ENCODE data around the gene ERN1. TPM values are rescaled to one million over a fixed set of nuclear protein-coding genes. Genes with fewer than 3 reads are reported as not detected.

Gene ERN1
- total RNA-seq, 4 donors from 2014 or later = 7.8 to 29.2 (median 12.8) TPM

GRCh38 chr17:64164596-64165285 lies 34.8 kb upstream of the ERN1 start:
- H3K27ac ChIP-seq = no peak overlapping the region
- in situ Hi-C loops (cut with MboI; ENCODE audit: low pct_ligation_motif_present in 1 of 4, low pct_unique_long_range_greater_than_20kb in 1 of 4, low sequenced_read_pairs in 3 of 4) = loop anchor here in 2 of 4 donors (25.0 kb wide), 2 partner anchors 98 to 123 kb away; partner anchors contain the start of gene TEX2 (in 1 of the 2)
- no peak overlapping the region for H3K4me3 ChIP-seq
- DNase-seq = no peak
- H3K36me3 ChIP-seq = peaks cover 0 to 6% (median 0%) of the 10 kb centered on the region in 4 donors
- H3K27me3 ChIP-seq = no peaks in the 10 kb centered on the region
- no peaks in the 10 kb centered on the region for H3K4me1 ChIP-seq
- intact Hi-C loops (cut with DNase I; ENCODE audit: low total_unique reads) = no loop called here
- no peak for TF ChIP-seq EP300 (IDR thresholded peaks at IDR 0.05; ENCODE audit: low read depth)
- 90 to 95% methylated on average over 2 to 6 of the region's 6 CpGs for WGBS, 2 donors (ENCODE audit: low coverage in 1 of 2)
- H3K9me3 ChIP-seq = no peaks in the 10 kb centered on the region

- no peak for DNase-seq
- no peaks in the 10 kb centered on the region for H3K27me3 ChIP-seq
- no peaks in the 10 kb centered on the region for H3K4me1 ChIP-seq
- no peaks in the 10 kb centered on the region for H3K9me3 ChIP-seq
- no peak overlapping the region for H3K4me3 ChIP-seq
- TF ChIP-seq CTCF (IDR thresholded peaks at IDR 0.05) (no peak), EP300 (IDR thresholded peaks at IDR 0.05; ENCODE audit: low read depth) (no peak)
- H3K36me3 ChIP-seq = peaks cover 0 to 6% (median 0%) of the 10 kb centered on the region in 4 donors
- in situ Hi-C loops (cut with MboI; ENCODE audit: low pct_ligation_motif_present in 1 of 4, low pct_unique_long_range_greater_than_20kb in 1 of 4, low sequenced_read_pairs in 3 of 4) = loop anchor here in 2 of 4 donors (25.0 kb wide), 2 partner anchors 99 to 124 kb away; partner anchors contain the start of gene TEX2 (in 1 of the 2)
- WGBS, 2 donors (ENCODE audit: low coverage in 1 of 2) = 94 to 95% methylated on average over 4 to 6 of the region's 6 CpGs
- intact Hi-C loops (cut with DNase I; ENCODE audit: low total_unique reads) = no loop called here
- H3K27ac ChIP-seq = no peak overlapping the region
Observed at GRCh38 chr17:64163468-64163867, 33.5 kb upstream of the ERN1 start.

DNA sequence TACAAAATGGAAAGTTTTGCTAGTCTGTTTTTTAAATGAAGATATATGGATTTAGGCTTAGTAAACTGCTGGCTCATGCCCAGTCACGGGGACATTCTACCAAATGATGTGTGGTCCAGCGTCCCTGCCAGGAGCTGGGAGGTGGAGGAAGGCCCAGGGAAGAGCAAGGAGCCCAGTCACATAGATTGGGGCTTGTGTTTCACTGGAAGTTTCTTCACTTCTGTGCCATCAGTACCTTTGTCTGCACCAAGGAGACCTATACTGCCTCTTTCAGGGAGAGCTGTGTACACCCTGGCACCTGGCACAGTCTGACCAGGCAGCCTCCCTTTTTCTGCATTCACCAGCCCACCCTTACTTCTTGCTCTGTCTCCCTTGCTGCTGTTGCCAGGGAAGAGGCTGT lies 32.6 kb upstream of the ERN1 start:
- TF ChIP-seq EP300 (IDR thresholded peaks at IDR 0.05; ENCODE audit: low read depth) (no peak), POLR2A (IDR thresholded peaks at IDR 0.05) (no peak), POLR2AphosphoS5 (IDR thresholded peaks at IDR 0.05) (no peak), CTCF (IDR thresholded peaks at IDR 0.05) (no peak)
- peaks cover 0 to 6% (median 0%) of the 10 kb centered on the region in 4 donors for H3K36me3 ChIP-seq
- no peaks in the 10 kb centered on the region for H3K9me3 ChIP-seq
- no peak for DNase-seq
- intact Hi-C loops (cut with DNase I; ENCODE audit: low total_unique reads) = no loop called here
- WGBS, 2 donors (ENCODE audit: low coverage in 1 of 2) = 89 to 92% methylated on average over 2 of the region's 2 CpGs
- H3K27me3 ChIP-seq = no peaks in the 10 kb centered on the region
- in situ Hi-C loops (cut with MboI; ENCODE audit: low pct_ligation_motif_present in 1 of 4, low pct_unique_long_range_greater_than_20kb in 1 of 4, low sequenced_read_pairs in 3 of 4) = loop anchor here in 2 of 4 donors (25.0 kb wide), 2 partner anchors 100 to 125 kb away; partner anchors contain the start of gene TEX2 (in 1 of the 2)
- H3K4me3 ChIP-seq = no peak overlapping the region
- H3K27ac ChIP-seq = no peak overlapping the region
- no peaks in the 10 kb centered on the region for H3K4me1 ChIP-seq

DNA sequence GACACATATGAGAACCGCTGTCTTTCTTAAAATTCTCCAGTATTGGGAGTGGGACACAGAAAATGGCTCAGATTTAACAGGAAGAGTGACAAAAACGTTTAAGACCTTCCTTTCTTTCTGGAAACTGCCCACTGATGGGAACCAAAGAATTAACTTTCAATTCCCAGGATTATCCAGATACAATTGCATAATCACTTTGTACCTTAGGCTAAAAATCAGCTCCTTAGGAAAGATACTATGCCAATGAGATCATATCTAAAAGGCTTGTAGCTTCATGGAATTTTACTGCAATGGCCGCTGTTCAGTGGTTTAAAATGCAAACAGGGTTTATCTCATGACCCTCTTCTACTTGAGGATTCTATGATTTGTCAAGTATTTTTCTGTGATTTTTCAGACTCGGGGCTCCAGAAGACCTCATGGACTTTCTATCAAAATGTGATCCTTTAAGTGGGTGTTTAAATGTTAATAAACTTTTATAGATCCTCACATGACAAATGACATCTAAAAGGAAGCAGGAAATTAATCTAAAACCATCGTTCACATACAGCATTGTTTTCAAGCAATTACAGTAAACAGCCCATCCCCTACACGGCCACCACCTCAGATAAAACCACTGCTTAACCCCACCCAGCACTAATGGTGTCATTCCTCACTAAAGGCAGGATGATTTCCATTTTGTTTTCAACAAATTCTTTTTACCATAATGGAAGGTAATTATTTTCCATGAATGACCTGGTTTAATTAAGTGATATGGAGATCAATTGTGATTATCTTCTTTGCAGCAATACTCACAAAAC lies 31.6 kb upstream of the ERN1 start:
- peaks cover under 1 to 3% (median 2%) of the 10 kb centered on the region in 4 donors for H3K4me1 ChIP-seq
- in situ Hi-C loops (cut with MboI; ENCODE audit: low pct_ligation_motif_present in 1 of 4, low pct_unique_long_range_greater_than_20kb in 1 of 4, low sequenced_read_pairs in 3 of 4) = loop anchor here in 2 of 4 donors (25.0 kb wide), 2 partner anchors 101 to 126 kb away; partner anchors contain the start of gene TEX2 (in 1 of the 2)

More for the DNA sequence above, 31.6 kb upstream of the ERN1 start:
- WGBS, 2 donors (ENCODE audit: low coverage in 1 of 2) = 71% methylated on average over 6 of the region's 6 CpGs
- no peak for DNase-seq
- Histone ChIP-seq H3K4me3 (no peak overlapping the region), H3K27ac (no peak overlapping the region), H3K9me3 (no peaks in the 10 kb centered on the region), H3K27me3 (no peaks in the 10 kb centered on the region), H3K36me3 (peaks cover 0 to 6% (median 0%) of the 10 kb centered on the region in 4 donors)
- no peak for TF ChIP-seq POLR2AphosphoS5 (IDR thresholded peaks at IDR 0.05)
- TF ChIP-seq CTCF (IDR thresholded peaks at IDR 0.05) = no peak
- no peak for TF ChIP-seq POLR2A (IDR thresholded peaks at IDR 0.05)
- no peak for TF ChIP-seq EP300 (IDR thresholded peaks at IDR 0.05; ENCODE audit: low read depth)
- intact Hi-C loops (cut with DNase I; ENCODE audit: low total_unique reads) = no loop called here
